Osteoblast (primary cell): ENCODE results near the gene NFIC. TPM values are rescaled to one million over a fixed set of nuclear protein-coding genes. Genes with fewer than 3 reads are reported as not detected.

ENCODE experiments used
- DNase-seq: peaks from one replicate; pipeline ENCODE4 v3.0.0; 2011; ENCODE audit warnings: low spot score, mixed read lengths; ENCODE audit not compliant: insufficient read length; ENCODE audit errors: missing footprints
- H2AFZ ChIP-seq: 2 replicates; pipeline ENCODE4 v1.6.0; 2011; ENCODE audit warnings: mild to moderate bottlenecking, low read length
- H3K27ac ChIP-seq: 2 replicates; pipeline ENCODE4 v1.5.1; 2011; ENCODE audit warnings: mild to moderate bottlenecking, low read depth, low read length, moderate library complexity
- H3K27me3 ChIP-seq: 2 replicates; pipeline ENCODE4 v1.6.0; 2012; ENCODE audit warnings: mild to moderate bottlenecking, control low read depth, inconsistent platforms, low read length, moderate library complexity; ENCODE audit not compliant: insufficient read depth
- H3K36me3 ChIP-seq: 2 replicates; pipeline ENCODE4 v1.5.1; 2011; ENCODE audit warnings: mild to moderate bottlenecking, low read length, control low read depth, moderate library complexity; ENCODE audit not compliant: insufficient read depth
- H3K4me1 ChIP-seq: 2 replicates; pipeline ENCODE4 v1.5.1; 2011; ENCODE audit warnings: mild to moderate bottlenecking, low read length, control low read depth, moderate library complexity; ENCODE audit not compliant: insufficient read depth
- H3K4me2 ChIP-seq: 2 replicates; pipeline ENCODE4 v1.6.0; 2011; ENCODE audit warnings: mild to moderate bottlenecking, low read length; ENCODE audit not compliant: insufficient read depth
- H3K4me3 ChIP-seq: fragments of 200-600 bp; sonication (generic); 3 replicates; pipeline ENCODE4 v1.5.1; 2012; ENCODE audit warnings: mild to moderate bottlenecking, low read length, inconsistent platforms; ENCODE audit not compliant: insufficient read depth
- H3K79me2 ChIP-seq: 2 replicates; pipeline ENCODE4 v1.6.0; 2012; ENCODE audit warnings: mild to moderate bottlenecking, low read length, control low read depth, inconsistent platforms; ENCODE audit not compliant: insufficient read depth
- H3K9me3 ChIP-seq: 2 replicates; pipeline ENCODE4 v1.5.1; 2011; ENCODE audit warnings: low read depth, low read length, control low read depth
- H4K20me1 ChIP-seq: 2 replicates; pipeline ENCODE4 v1.6.0; 2012; ENCODE audit warnings: mild to moderate bottlenecking, low read length, control low read depth; ENCODE audit not compliant: insufficient read depth
- total RNA-seq: library from RNA; depleted of rRNA; stranded (reverse); fragments of >200 nt; gene quantifications from 2 replicates; pipeline ENCODE4 v1.2.3, GENCODE V29; 2012
- TF ChIP-seq, protein P1 (sequence below): IDR thresholded peaks from 2 replicates; pipeline ENCODE4 v1.5.1; 2011; ENCODE audit warnings: mild to moderate bottlenecking, low read depth, low read length, moderate library complexity; ENCODE audit errors: extremely low read depth

NFIC gene
- total RNA-seq, 1 donor = 61.2 TPM

DNA sequence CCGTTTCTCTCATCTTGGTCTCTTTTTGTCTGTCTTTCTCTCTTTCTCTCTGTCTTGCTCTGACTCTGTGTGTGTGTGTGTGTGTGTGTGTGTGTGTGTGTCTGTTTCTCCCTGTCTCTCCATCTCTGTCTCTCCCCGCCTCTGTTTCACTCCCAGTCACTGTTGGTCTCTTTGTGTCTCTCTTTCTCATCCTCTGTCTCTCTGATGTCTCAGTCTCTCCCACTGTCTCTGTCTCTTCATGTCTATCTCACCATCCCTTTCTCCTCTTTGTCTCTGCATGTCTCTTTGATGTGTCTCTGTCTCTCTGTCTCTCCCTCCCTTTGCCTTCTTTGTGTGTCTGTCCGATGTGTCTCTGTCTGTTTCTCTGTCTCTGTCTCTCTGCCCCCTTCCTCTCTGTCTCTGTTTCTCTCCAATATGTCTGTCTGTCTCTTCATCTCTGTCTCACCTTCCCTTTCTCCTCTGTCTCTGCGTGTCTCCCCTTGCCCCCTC lies 2.5 kb downstream of the NFIC start:
- TF ChIP-seq, protein P1, sequence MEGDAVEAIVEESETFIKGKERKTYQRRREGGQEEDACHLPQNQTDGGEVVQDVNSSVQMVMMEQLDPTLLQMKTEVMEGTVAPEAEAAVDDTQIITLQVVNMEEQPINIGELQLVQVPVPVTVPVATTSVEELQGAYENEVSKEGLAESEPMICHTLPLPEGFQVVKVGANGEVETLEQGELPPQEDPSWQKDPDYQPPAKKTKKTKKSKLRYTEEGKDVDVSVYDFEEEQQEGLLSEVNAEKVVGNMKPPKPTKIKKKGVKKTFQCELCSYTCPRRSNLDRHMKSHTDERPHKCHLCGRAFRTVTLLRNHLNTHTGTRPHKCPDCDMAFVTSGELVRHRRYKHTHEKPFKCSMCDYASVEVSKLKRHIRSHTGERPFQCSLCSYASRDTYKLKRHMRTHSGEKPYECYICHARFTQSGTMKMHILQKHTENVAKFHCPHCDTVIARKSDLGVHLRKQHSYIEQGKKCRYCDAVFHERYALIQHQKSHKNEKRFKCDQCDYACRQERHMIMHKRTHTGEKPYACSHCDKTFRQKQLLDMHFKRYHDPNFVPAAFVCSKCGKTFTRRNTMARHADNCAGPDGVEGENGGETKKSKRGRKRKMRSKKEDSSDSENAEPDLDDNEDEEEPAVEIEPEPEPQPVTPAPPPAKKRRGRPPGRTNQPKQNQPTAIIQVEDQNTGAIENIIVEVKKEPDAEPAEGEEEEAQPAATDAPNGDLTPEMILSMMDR = no peak
- H3K36me3 ChIP-seq = peaks cover 4% of the 10 kb centered on the region
- peaks cover 53% of the 10 kb centered on the region for H4K20me1 ChIP-seq
- H3K27ac ChIP-seq = peak overlapping the region; percentile 65
- peak overlapping the region; percentile 92 for H3K4me3 ChIP-seq
- DNase-seq = peak; percentile 86
- no peaks in the 10 kb centered on the region for H3K9me3 ChIP-seq
- H3K27me3 ChIP-seq = no peaks in the 10 kb centered on the region
- peak overlapping the region; percentile 57 for H2AFZ ChIP-seq
- H3K79me2 ChIP-seq = peaks cover 94% of the 10 kb centered on the region
- H3K4me2 ChIP-seq = peak overlapping the region; percentile 92
- H3K4me1 ChIP-seq = peaks cover 42% of the 10 kb centered on the region

DNA sequence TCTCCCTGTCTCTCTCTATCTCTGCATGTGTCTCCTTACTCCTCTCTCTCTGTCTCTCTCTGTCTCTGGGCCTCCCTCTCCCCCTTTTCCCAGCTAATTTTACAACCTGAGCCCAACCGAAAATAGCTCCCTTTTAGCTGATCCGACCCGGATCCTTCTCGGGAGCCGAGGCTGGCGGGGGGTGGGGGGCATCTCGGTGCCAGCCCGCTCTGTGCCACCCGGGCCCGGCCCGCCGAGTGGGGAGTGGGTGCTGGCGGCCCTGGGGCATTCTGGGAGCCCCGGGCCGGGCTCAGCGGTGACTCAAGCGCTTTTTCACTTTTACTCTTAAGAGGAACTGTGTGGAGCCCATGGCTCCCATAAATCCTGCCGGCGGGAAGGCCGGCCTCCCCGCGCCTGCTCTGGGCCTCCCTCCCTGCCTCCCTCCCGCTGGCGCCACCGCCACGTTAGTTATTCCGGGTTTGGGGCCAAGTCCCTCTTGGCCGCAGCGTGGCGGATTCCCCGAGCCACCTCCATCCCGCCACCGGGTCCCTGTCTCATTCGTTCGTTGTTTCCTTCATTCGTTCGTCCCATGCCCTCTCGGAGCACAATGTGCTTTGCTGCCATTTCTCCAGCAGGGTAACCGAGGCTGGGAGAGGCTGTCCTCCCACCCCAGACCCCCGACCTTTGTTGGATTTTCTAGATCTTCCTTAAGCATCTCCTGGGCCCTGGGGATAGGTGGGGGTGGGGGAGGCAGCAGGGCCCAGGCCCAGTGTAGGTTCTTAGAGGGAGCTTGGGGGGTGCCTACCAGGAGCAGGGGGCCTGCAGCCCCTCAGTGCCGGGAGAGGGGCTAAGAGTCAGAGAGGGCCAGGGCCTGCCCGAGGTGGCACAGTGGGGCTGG lies 3.2 kb downstream of the NFIC start:
- H3K36me3 ChIP-seq = peaks cover 5% of the 10 kb centered on the region
- no peaks in the 10 kb centered on the region for H3K27me3 ChIP-seq
- H3K4me3 ChIP-seq = peak overlapping the region; percentile 92
- H3K4me2 ChIP-seq = peak overlapping the region; percentile 92
- peaks cover 96% of the 10 kb centered on the region for H3K79me2 ChIP-seq
- peak overlapping the region; percentile 65 for H3K27ac ChIP-seq
- H2AFZ ChIP-seq = peak overlapping the region; percentile 57
- TF ChIP-seq, protein P1 = no peak
- peaks cover 59% of the 10 kb centered on the region for H4K20me1 ChIP-seq
- H3K9me3 ChIP-seq = no peaks in the 10 kb centered on the region
- H3K4me1 ChIP-seq = peaks cover 48% of the 10 kb centered on the region
- DNase-seq = peak; percentile 98

DNA sequence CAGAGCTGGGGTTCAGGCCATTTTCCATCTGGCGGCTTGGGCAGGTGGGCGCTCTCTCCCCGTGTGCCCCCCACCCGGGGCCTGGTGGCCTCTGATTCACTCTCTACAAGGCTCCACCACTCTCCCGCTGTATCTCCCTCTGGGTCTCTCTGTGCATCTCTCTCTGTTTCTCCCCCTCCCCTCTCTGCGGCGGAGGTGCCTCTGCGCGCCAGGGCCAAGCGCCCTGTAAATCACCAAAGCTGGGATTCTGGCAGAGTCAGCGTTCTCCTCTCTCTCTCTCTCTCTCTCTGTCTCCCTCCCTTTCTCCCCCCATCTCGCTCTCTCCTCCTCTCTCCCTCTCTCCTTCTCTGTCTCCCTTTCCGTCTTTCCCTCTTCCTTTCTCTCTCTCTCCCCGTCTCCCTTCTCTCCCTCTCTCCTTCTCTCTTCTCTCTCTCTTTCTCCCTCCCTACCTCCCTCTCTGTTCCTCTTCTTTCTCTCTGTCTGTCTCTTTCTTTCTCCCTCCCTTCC lies 3.9 kb downstream of the NFIC start:
- Histone ChIP-seq H3K79me2 (peaks cover 97% of the 10 kb centered on the region), H3K4me1 (peaks cover 53% of the 10 kb centered on the region), H3K4me3 (peak overlapping the region; percentile 92), H2AFZ (no peak overlapping the region), H3K36me3 (peaks cover 5% of the 10 kb centered on the region), H3K4me2 (peak overlapping the region; percentile 92), H4K20me1 (peaks cover 64% of the 10 kb centered on the region), H3K27me3 (no peaks in the 10 kb centered on the region), H3K9me3 (no peaks in the 10 kb centered on the region), H3K27ac (peak overlapping the region; percentile 65)
- peak; percentile 90 for DNase-seq
- TF ChIP-seq, protein P1 = no peak
